Activated naive CD4-positive, alpha-beta T cell treated with Interleukin-2 at 50 U/mL for 16 hours (primary cell): ENCODE measurements around the gene MBOAT1.

Experiments used
- DNase-seq: peaks from one replicate; pipeline ENCODE4 v3.0.0-alpha.2; 2020

MBOAT1 gene

DNA sequence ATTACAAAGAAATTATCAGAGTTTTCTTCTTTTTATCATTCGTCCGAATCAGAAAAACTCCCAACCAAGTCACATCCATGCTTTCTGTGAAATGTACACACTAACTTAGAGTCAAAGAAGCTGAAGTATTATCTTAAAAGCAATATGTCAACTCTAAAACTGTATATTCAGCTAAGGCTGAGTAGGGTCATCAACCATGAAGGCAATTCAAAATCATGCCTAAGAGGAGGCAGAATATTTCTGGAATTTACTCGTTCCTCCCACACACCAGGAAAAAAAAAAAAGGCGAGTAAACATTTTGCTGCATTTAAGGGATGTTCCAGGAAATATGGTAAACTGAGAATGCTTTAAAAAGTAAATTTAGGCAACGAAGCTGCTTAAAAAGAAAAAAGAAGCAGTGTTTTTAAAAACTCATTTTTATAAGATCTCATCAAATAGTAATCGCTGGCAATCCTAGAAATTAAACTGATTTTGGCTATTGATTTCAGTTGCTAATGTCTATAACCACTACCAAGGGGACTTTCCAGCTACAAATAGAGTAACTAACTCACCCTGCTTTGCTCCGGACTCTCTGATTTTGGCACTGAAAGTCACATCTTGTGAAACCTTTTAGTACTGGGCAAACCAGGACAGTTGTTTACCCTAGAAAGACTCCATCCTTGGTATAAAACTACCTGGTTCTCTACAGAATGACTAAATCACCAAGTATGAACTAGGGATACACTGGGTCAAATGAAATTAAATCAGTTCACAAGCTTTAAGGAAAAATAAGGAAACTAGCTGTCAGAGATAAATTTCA is 82.8 kb downstream of the MBOAT1 start:
- no peak for DNase-seq

DNA sequence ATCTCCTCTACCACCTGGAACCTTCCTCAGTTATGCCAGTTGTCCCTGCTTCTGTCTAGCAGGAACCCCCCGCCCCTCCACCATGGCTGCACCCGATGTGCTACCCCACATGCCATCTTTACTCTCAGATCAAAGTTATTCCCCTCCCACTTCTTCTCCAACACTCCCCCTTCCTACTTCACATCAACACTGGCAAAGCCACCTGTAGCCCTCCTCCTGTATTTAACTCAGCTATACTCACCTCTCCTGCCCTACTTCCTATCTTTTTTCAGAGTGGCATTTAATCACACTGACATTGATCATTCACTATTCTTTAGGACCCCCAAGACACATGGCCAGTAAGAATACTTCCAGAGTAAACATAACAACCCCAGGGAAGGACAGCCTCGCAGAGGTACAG is 84.3 kb downstream of the MBOAT1 start:
- DNase-seq = no peak

DNA sequence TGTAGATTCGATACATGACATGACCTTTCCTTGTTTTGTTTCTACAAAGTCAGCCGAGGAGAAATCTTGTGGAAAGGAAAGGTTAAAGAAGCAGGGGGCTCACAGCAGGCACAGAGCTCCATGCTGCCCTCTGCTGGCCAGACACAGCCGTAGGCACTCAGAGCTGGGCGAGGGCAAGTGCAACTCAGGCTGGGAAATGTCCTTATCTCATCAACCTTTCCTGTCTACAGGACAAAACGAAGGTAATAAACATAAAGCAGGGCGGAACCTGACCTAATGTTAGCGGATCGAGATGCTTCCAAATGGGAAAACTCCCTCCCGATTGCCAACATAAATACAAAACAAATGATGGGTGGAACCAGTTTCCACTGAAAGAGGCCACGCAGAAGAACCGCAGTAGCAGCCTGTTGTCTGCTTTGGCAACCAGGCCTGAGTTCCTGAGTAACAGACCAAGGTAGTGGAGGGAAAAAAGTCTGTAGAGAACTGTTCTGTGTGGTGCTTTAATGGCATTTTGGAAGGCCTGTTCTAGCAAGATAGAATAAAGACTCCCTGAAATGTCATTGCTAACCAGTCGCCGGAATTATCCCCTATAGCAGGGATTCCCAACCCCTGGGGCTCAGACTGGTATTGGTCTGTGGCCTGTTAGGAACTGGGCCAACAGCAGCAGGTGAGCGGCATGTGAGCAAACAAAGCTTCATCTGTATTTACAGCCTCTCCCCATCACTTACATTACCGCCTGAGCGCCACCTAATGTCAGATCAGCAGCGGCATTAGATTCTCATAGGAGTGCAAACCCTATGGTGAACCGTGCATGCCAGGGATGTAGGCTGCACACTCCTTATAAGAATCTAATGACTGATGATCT is 85.2 kb downstream of the MBOAT1 start:
- peak; percentile 61 for DNase-seq

DNA sequence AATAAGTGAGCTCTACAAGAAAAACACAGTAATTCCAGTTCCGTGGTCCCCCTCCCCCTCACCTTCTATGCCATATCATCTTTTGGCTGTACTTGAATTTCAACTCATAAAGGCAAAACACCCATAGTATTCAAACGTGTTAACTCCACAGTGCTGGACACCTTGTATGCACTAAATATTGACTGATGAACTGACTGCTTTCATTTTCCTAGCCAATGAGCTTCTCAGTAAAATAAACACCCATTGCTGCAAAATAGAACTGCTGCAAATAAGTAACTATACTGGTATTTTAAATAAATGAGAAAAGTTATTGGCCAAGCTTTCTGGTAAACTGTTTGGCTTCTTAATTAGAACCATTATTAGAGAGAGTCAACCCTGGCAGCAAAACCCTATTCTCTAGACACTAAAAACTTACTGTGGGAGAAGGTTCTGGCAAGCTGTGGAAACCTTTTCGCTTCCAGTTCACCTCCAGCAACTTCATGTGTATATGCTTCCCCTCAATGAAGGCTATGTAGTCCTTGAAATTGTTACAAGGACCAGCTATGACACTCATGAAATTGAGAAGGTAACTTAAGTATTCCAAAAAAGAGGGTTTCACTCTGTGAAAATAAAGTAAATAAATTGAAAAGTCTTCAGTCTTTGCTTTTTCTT is 86.0 kb downstream of the MBOAT1 start:
- no peak for DNase-seq

DNA sequence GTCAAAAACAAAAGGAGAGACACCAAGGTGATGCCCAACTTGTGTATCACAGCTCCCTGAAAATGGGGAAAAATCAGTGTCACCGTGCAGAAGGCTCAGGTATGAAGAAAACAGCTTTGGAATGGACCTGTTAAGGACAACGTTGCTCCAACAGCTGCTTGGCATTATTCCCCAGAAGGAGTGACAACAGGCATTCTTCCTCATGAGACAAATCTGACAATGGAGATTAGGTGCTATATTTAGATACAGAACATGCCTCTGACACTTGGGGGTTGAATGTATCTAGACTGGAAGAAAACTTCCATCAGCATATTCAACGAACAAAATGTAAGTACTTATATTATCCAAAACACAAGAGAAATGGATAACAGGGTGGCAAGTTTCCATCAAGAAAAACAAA is 87.7 kb downstream of the MBOAT1 start:
- no peak for DNase-seq

DNA sequence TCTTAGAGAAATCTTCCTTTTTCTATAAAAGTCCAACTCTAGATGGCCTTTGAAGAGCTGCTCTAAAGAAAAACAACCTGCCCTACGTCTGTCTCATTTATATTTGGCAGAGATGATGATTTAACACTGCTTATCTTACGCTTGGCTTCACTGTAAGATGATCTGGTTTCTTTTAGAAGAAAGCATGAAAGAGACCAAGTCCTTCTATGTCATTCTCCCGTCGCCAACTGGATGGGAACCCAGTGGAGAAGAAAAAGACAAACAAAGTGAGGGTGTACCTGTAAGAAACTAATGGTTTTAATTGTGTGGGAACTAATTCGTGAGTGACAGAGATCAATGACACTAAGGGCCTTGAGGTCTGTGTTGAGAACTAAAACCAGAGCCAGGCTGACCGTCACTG is 92.8 kb downstream of the MBOAT1 start:
- DNase-seq = no peak

DNA sequence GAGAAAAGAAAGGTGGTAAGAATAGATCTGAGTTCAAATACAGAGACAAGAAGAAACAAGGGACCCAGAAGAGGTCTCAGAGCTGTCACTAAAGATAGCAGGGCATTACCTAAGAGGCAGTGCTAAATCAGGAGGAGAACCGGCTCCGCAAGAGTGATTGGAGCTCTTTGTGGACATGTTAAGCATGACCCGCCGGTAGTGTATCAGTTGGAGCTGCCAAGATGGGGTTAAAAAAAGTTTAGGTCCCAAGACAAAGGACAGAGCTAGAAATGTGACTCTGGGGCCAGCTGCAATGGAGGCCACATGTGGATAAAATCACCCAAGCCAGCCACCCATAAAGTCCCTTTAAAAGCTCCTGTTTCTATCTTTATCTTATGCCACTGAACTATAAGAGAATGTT is 93.4 kb downstream of the MBOAT1 start:
- no peak for DNase-seq

DNA sequence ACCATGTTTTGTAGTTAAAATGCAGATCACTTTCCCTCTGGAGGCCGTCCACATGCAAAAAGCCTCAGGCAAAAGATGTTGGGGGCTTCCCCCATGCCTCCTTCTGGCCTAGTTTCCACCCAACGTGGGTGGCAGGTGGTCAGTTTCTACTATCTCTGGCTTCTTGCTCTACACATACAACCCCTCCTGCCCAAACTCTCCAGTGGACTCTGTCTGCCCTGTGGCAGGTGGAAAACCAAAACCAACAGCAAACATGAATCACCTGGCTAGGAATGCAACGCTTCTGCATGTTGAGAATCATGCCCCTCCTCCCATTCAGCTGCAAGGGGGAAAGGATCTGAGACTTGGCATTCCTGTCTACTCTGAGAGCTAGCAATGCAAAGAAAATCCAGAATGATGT is 94.8 kb downstream of the MBOAT1 start:
- no peak for DNase-seq

DNA sequence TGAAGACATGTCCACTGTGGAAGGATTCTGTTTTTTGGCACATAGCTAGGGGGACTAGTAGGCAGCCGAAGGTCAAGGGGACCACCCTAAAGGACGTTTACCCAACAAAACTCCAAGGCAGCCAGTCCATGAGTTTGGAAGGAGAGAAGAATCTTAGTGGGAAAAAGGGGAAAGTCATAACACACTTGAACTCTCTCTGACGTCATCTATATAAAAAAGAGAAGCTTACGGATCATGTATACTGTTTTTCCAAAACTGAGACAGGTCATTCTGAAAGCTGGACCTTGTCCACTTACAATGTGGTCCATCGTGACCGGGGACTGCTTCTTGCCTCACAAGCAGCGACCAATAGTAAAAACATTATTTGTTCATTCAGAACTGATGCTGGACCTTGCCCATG is 95.5 kb downstream of the MBOAT1 start:
- no peak for DNase-seq

DNA sequence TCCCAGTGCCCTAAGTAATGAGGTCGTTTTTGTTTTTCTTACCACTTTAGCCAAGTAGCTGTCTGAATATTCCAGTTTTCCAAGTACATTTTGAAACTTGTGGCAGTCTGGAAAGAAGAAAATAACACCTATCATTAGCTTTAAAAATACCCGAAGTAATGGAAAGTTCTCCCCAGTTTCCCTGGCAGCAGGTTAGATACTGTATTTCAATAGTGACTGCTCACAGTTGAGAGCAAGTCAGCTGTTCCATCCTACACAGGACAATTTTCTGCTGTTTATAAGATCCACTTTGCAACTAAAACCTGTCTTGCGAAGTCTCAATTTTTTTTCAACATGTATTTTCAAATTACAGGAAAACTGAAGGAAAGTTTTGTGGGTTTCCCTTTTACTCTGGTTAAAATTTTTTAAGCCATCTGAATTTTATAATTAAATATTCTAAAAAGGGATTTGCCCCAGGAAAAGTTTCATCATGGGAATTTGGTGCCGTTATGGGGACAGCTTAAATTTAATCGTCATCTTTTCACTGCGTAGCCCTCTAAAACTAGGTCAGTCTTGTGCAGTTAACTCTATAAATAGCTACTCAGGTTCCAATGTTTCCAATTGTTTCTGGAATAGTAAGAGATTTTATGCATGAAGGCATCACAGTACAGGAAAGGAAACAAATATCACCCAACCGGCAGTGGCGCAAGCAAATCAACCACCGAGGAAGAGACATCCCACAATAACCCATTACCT is 96.9 kb downstream of the MBOAT1 start:
- no peak for DNase-seq

DNA sequence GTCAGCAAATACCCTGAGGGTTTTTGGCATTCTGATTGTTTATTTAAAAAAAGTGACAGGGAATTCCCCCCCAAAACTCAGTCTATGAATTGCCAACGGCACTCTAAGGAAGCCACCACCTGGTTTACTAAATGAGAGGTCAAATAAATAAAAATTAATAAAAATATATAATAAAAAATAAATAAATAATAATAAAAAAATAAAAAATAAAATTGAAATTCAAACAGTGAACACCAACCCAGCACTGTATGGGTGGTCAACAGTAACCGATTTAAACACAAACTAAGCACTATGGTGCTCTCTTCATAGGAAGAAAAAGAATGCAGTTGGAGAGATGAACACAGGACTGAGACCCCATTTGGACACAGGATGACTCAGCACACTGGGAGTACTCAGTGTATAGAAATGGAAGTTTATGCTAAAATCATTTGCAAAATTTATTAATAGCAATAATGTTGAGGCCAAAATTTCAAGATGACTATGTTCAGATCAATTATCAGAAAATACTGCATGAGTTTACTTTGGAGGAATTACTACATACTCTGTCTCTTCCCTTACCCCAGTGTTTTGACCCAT is 98.5 kb downstream of the MBOAT1 start:
- no peak for DNase-seq

DNA sequence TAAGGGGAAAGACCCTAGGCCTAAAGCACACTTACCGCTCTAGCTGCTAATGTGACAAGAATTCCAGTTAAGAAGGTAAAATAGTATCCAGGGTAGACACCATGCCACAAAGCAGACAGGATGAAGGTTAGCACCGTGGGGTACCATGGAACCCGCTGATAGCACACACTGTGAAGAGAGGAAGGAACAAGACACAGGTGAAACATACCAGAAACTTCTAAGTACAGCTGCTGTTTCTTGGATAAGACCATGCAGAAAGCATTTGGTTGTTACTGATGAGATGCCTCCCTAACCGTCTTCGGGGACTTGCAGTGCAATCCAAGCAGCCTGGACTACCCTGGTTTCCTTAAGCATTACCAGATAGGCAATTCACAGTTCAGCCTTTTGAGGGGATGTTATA is 99.4 kb downstream of the MBOAT1 start:
- DNase-seq = no peak

DNA sequence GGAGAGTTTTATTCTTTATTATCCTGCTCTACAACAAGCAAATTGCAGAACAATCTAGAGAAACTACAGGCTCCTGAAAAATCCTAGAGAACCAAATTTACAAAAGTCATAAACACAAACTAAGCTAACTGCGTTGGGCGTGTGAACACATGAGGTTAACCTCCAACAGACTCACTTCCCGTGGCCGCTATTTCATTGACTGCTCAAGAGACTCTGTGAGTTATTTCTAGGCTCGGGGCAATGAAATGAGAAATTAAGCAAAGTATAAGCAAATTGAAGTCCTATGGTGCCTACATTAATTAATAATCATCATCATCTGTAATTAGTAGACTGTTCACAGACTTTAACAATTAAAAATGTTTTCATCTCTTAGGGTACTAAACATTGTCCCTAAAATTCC is 100.0 kb downstream of the MBOAT1 start:
- no peak for DNase-seq

DNA sequence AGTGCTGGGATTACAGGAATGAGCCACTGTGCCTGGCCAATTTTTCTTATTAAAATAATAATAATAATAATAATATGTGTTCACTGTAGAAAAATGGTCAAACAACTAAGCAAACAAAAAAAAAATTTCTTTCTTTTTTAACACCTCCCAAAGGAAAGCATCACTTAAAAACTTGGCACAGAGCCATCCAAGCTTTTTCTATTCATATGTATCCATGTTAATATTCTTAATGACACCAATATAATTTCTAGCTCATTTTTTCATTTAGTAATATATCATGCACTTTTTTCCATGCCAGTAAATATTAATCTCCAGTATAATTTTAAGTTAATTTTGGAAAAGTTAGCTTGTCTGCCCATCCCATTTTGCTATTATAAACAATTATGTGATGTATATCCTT is 101.8 kb downstream of the MBOAT1 start:
- DNase-seq = no peak

DNA sequence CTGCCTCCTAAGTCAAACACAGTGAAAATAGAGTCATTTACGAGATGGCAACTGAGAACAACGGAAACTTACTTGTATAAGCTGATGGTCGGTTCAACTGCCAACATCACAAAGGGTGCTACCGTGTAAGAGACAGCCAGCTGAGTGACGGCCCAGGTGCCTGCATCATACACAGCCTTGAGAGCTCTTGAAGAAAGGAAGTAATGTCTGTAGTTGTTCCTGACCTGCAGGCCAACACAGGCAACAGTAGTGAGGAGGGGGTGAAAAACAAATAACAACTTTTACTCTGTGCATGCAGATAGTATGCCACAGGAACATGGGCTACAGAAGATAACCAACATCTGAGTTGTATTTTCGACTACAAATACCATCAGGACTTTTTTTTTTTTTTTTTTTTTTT is 102.7 kb downstream of the MBOAT1 start:
- DNase-seq = no peak

DNA sequence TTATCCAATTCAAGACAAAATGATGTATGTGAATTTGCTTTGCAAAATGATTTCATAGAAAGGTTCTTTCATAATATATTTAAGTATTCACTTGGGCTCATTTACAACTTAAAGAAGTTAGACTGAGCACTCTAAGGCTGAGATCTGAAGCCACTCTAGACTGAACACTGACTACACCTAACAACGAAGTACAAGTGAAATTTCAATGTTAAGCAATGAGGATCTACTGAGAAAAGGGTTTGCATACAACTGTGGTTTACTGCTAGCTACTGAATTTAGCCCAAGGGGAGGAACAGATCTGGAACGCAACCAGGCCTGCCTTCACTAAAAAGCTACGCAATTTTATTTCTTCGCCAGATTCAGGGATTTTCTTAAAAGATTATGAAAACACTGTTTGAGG is 106.4 kb downstream of the MBOAT1 start:
- no peak for DNase-seq

DNA sequence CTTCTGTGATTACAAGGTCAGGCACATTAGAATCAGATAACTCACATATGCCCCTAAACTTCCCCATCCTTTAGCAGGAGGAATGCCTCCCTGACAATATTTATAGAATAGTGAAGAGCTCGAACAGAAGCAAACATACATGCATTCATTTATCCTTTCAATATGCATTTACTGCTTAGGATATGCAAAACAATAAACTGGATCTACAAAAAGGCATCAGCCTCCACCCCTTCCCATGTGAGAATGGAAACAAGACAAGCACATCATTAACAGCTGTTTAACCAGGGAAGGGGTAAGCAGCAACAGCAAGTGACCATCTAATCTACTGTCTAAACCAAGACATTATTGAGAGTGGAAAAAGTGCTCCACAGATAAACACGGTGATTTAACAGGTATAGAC is 107.6 kb downstream of the MBOAT1 start:
- DNase-seq = no peak

DNA sequence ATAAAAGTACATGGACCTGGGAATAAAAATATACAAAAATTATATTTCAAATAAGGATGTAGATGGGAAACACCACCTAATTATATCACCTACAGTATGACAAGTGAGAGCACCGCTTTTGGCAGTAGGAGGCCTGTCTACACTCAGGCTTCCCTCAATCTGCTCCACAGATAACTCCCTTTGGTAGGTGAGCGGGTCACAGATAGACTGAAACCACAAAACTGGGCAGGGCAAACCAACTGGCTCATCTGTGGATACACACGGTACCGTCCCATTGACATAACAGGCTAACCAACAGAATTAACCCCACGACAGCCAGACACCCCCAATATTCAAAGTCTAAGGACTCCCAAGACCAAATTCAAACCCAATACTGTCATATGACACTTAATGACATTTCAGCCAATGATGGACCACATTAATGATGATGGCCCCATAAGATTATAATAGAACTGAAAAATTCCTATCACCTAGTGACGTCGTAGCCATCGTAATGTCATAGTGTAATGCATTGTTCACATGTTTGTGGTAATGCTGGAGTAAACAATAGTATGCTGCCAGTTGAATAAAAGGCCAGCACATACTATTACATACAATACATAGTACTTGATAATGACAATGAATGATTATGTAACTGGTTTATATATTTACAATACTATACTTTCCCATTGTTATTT is 109.7 kb downstream of the MBOAT1 start:
- no peak for DNase-seq

DNA sequence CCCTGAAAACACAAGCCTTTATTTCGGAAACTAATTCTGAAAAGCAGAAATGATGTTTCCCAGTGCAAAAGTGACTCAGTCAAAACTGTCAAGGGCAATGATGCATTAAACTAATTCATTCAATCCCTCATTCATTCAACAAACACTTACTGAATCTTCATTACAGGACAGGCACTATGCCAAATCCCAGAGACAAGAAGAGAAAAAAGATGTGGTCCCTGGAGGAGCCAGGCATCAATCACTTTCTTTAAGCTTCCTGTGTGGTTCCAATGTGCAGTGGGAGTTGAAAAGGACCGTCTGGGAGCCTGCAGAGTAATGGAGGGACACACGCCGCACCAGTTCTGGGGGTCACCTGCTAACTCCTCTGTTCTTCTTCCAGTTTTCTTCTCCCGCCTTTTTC is 113.1 kb downstream of the MBOAT1 start:
- DNase-seq = no peak

DNA sequence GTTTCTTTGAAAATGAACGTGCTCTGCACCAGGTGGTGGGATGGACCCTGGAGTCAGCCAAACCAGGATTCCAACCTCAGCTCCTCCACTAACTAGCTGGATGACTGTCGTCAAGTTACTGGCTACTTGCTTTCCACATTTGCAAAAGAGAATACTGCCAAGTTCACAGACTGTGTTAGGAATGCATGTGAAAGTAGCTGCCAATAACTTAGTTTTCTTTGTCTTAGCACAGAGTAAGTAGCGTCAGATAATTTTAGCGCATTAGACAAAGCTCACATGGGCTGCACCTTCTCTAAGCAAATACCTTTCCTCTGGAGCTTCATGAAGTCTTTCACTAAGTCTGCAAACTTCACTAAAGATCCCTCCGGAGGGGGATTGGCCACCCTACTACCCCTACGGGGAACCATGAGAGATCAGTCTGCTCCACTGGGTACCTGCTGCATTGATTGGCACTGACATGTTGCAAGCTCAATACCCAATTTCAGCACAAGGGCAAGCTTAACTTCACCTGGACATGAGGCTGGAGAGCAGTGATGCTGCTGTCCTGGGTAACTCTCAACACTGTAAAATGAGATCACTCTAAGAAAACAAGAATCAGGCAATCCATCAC is 113.9 kb downstream of the MBOAT1 start:
- DNase-seq = no peak

DNA sequence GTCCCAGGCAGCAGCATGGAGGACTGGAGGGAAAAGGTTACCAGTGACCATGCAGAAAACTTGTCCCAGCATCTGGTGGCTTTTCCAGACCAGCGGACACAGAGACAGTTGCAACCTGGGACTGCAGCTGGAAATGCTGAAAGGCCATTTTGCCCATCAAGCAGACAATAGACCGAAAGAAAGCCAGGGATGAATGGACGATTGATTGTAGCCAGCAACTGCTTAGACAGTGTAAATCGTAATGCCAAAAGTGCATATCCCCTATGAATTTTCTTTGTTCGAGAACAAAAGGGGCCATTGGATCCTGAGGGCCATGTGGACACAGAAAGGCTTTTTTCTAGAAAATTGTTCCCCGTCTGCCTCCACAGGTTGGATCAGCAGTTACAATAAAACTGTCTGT is 115.7 kb downstream of the MBOAT1 start:
- DNase-seq = no peak

DNA sequence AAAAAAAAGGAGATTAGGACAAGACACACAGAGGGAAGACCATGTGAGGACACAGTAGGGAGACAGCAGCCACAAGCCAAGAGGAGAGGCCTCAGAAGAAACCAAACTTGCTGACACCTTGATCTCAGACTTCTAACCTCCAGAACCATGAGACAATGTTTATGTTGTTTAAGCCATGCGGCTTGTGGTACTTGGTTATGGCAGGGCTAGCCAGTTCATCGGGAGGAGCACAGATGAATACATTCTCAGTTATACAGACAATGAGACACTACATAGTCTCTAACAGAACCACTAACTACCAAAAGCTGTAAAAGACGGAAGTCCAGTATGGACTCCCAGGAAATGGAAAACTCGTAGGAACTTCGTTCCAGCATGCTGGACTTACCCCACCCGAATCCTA is 116.8 kb downstream of the MBOAT1 start:
- DNase-seq = no peak
